Common myeloid progenitor, CD34-positive (primary cell): ENCODE results near the gene CCL21.

Source experiments
- CTCF ChIA-PET: fragments of 350-600 bp; sonication (Branson Sonifier 250); formaldehyde crosslinking; loops from one replicate; lab custom pipeline; 2021; ENCODE audit warnings: antibody characterized with exemption; lab: Charles Lee
- POLR2A ChIA-PET: fragments of 350-600 bp; sonication (Branson Sonifier 250); formaldehyde crosslinking; loops from one replicate; lab custom pipeline; 2021; ENCODE audit warnings: antibody characterized with exemption; lab: Charles Lee
- DNase-seq, 3 donors: peaks; one replicate each; pipeline versions ENCODE4 v3.0.0 to v3.0.0-alpha.2; 2013
- H3K27ac ChIP-seq, 2 experiments: 1 replicate in 1 of 2; 2 replicates in 1 of 2; pipeline ENCODE4 v1.7.0; 2013; ENCODE audit warnings: inconsistent platforms in 2 of 2, low read length in 2 of 2, mild to moderate bottlenecking in 2 of 2, low read depth in 1 of 2, moderate library complexity in 1 of 2; ENCODE audit not compliant: severe bottlenecking in 2 of 2, insufficient read depth in 1 of 2, poor library complexity in 1 of 2
- H3K27me3 ChIP-seq, 5 experiments: replicated peaks in 2 of 5; 1 replicate in 3 of 5; 2 replicates in 2 of 5; pipeline versions ENCODE4 v1.6.1 to v1.7.0; 2013; ENCODE audit warnings: low read length in 4 of 5, mild to moderate bottlenecking in 2 of 5, moderate library complexity in 2 of 5, inconsistent platforms in 1 of 5; ENCODE audit not compliant: insufficient read depth in 5 of 5, control insufficient read depth in 4 of 5
- H3K36me3 ChIP-seq, 4 experiments: 1 replicate in 2 of 4; 2 replicates in 2 of 4; pipeline versions ENCODE4 v1.6.1 to v1.7.0; 2013; ENCODE audit warnings: low read length in 3 of 4, control low read depth in 1 of 4, mild to moderate bottlenecking in 1 of 4; ENCODE audit not compliant: control insufficient read depth in 4 of 4, insufficient read depth in 4 of 4
- H3K4me1 ChIP-seq, 4 experiments: 1 replicate in 3 of 4; 2 replicates in 1 of 4; pipeline versions ENCODE4 v1.6.1 to v1.7.1; 2013; ENCODE audit warnings: low read length in 3 of 4, mild to moderate bottlenecking in 3 of 4, control low read depth in 1 of 4, inconsistent platforms in 1 of 4, moderate library complexity in 1 of 4; ENCODE audit not compliant: control insufficient read depth in 4 of 4, insufficient read depth in 4 of 4; ENCODE audit errors: control extremely low read depth in 1 of 4
- H3K4me3 ChIP-seq, 7 experiments: 1 replicate in 4 of 7; 2 replicates in 3 of 7; pipeline versions ENCODE4 v1.5.1 to v1.7.0; 2013; ENCODE audit warnings: mild to moderate bottlenecking in 7 of 7, low read length in 6 of 7, moderate library complexity in 6 of 7, inconsistent platforms in 2 of 7, low read depth in 2 of 7, control low read depth in 1 of 7; ENCODE audit not compliant: insufficient read depth in 4 of 7, control insufficient read depth in 1 of 7; ENCODE audit errors: extremely low read depth in 1 of 7
- H3K9me3 ChIP-seq, 5 experiments: 1 replicate in 4 of 5; 2 replicates in 1 of 5; pipeline versions ENCODE4 v1.6.1 to v1.7.1; 2013; ENCODE audit warnings: low read length in 4 of 5, mild to moderate bottlenecking in 2 of 5, inconsistent platforms in 1 of 5, low read depth in 1 of 5, moderate library complexity in 1 of 5; ENCODE audit not compliant: control insufficient read depth in 4 of 5, insufficient read depth in 2 of 5; ENCODE audit errors: control extremely low read depth in 1 of 5
- WGBS: methylation state at CpG from one replicate; pipeline ENCODE4 v1.1.5; 2013; ENCODE audit not compliant: insufficient coverage; 5-methylcytosine and 5-hydroxymethylcytosine counted together

Gene CCL21

GRCh38 chr9:34709196-34709978 is 549 bp downstream of the CCL21 start:
- 100% methylated on average over 5 of the region's 9 CpGs for WGBS
- Histone ChIP-seq H3K9me3 (no peaks in the 10 kb centered on the region), H3K27me3 (peaks cover 0 to 5% (median 2%) of the 10 kb centered on the region in 5 experiments), H3K4me1 (no peaks in the 10 kb centered on the region), H3K36me3 (no peaks in the 10 kb centered on the region), H3K4me3 (no peak overlapping the region), H3K27ac (no peak overlapping the region)
- POLR2A ChIA-PET = no interaction called here
- DNase-seq = no peak
- CTCF ChIA-PET = interaction anchor here (0.7 to 1.3 kb wide), 2 partner anchors 17 to 27 kb away, joined by 3 read pairs; no protein-coding TSS in a partner anchor

GRCh38 chr9:34707130-34707529 is 2.8 kb downstream of the CCL21 start:
- 94% methylated on average over 2 of the region's 2 CpGs for WGBS

GRCh38 chr9:34701769-34702736 is 7.9 kb downstream of the CCL21 start:
- H3K27me3 ChIP-seq = peaks cover 3 to 11% (median 10%) of the 10 kb centered on the region in 5 experiments
- DNase-seq = peak; percentile 74 to 82 (median 75)
- no peaks in the 10 kb centered on the region for H3K9me3 ChIP-seq
- ChIA-PET CTCF (interaction anchor here (0.7 to 9.8 kb wide), 20 partner anchors 9 to 580 kb away, joined by 3 to 220 read pairs (median 4); partner anchors contain the start of genes CCL19, CCL27 and DCTN3), POLR2A (interaction anchor here (1.1 kb wide), 1 partner anchor 27 kb away, joined by 3 read pairs; no protein-coding TSS in a partner anchor)
- under 1% methylated on average over 19 of the region's 30 CpGs for WGBS
- H3K27ac ChIP-seq = no peak overlapping the region
- peak overlapping the region; percentile 19 to 80 (median 60) for H3K4me3 ChIP-seq
- no peaks in the 10 kb centered on the region for H3K36me3 ChIP-seq
- peaks cover 3 to 13% (median 8%) of the 10 kb centered on the region in 4 experiments for H3K4me1 ChIP-seq

More at GRCh38 chr9:34707130-34707529, 2.8 kb downstream of the CCL21 start:
- ChIA-PET CTCF (interaction anchor here (1.1 to 1.5 kb wide), 2 partner anchors 9 to 33 kb away, joined by 3 to 4 read pairs; no protein-coding TSS in a partner anchor), POLR2A (no interaction called here)
- Histone ChIP-seq H3K27ac (no peak overlapping the region), H3K36me3 (no peaks in the 10 kb centered on the region), H3K4me1 (peaks cover 0 to 2% (median 0%) of the 10 kb centered on the region in 4 experiments), H3K9me3 (no peaks in the 10 kb centered on the region), H3K27me3 (peaks cover 0 to 4% (median 0%) of the 10 kb centered on the region in 5 experiments), H3K4me3 (no peak overlapping the region)
- DNase-seq = no peak

- ChIA-PET CTCF (interaction anchor here (1.0 to 9.8 kb wide), 7 partner anchors 12 to 579 kb away, joined by 3 to 220 read pairs (median 12); partner anchors contain the start of genes CCL19, CCL27 and GALT), POLR2A (no interaction called here)
- Histone ChIP-seq H3K36me3 (no peaks in the 10 kb centered on the region), H3K4me3 (peak overlapping the region; percentile 19 to 80 (median 60)), H3K4me1 (peaks cover 3 to 13% (median 8%) of the 10 kb centered on the region in 4 experiments), H3K27ac (no peak overlapping the region), H3K9me3 (no peaks in the 10 kb centered on the region), H3K27me3 (peaks cover 3 to 11% (median 10%) of the 10 kb centered on the region in 5 experiments)
- DNase-seq = peak; percentile 62 to 82 (median 79)
- WGBS = 12% methylated on average over 49 of the region's 52 CpGs
These were observed 8.7 kb downstream of the CCL21 start for GRCh38 chr9:34701023-34701768.

GRCh38 chr9:34694811-34695210 is 15.1 kb downstream of the CCL21 start:
- CTCF ChIA-PET = interaction anchor here (1.0 to 5.3 kb wide), 3 partner anchors 8 to 20 kb away, joined by 4 to 43 read pairs (median 27); no protein-coding TSS in a partner anchor
- POLR2A ChIA-PET = no interaction called here
- Histone ChIP-seq H3K27ac (no peak overlapping the region), H3K36me3 (no peaks in the 10 kb centered on the region), H3K4me3 (no peak overlapping the region), H3K27me3 (peaks cover 0 to 3% (median 1%) of the 10 kb centered on the region in 5 experiments), H3K9me3 (peaks cover 0 to 5% (median 0%) of the 10 kb centered on the region in 5 experiments), H3K4me1 (peaks cover 3 to 22% (median 16%) of the 10 kb centered on the region in 4 experiments)
- DNase-seq = no peak

GRCh38 chr9:34693560-34693959 is 16.4 kb downstream of the CCL21 start:
- no CpG with 5 or more reads among the region's 2 CpGs for WGBS
- Histone ChIP-seq H3K4me3 (no peak overlapping the region), H3K27me3 (peaks cover 0 to 3% (median 0%) of the 10 kb centered on the region in 5 experiments), H3K27ac (no peak overlapping the region), H3K4me1 (peaks cover 3 to 22% (median 16%) of the 10 kb centered on the region in 4 experiments), H3K9me3 (peaks cover 0 to 5% (median 0%) of the 10 kb centered on the region in 5 experiments), H3K36me3 (no peaks in the 10 kb centered on the region)
- no peak for DNase-seq
- ChIA-PET POLR2A (no interaction called here), CTCF (interaction anchor here (1.6 to 5.3 kb wide), 3 partner anchors 10 to 23 kb away, joined by 3 to 43 read pairs (median 27); no protein-coding TSS in a partner anchor)
